Vagina (tissue), 2 donors: ENCODE results near the gene TELO2. TPM values are rescaled to one million over a fixed set of nuclear protein-coding genes. Genes with fewer than 3 reads are reported as not detected.

Source experiments
- DNase-seq, 2 donors: peaks; one replicate each; pipeline ENCODE4 v3.0.0-alpha.2; 2017; ENCODE audit errors: extremely low spot score in 2 of 2
- H3K27ac ChIP-seq: fragments of 200-600 bp; sonication (generic); one replicate; pipeline ENCODE4 v1.5.1; 2019
- H3K27me3 ChIP-seq: fragments of 200-600 bp; sonication (generic); one replicate; pipeline ENCODE4 v1.5.1; 2019
- H3K36me3 ChIP-seq, 2 donors: fragments of 200-600 bp; sonication (generic); one replicate each; pipeline ENCODE4 v1.5.1; 2017 to 2019
- H3K4me1 ChIP-seq: fragments of 200-600 bp; sonication (generic); one replicate; pipeline ENCODE4 v1.5.1; 2019
- H3K4me3 ChIP-seq, 2 donors: fragments of 200-600 bp; sonication (generic); 1 replicate in 1 of 2; 2 replicates in 1 of 2; pipeline ENCODE4 v1.5.1; 2016 to 2019
- H3K9me3 ChIP-seq: fragments of 200-600 bp; sonication (generic); one replicate; pipeline ENCODE4 v1.5.1; 2019
- CTCF ChIP-seq, 3 experiments: fragments of 450-650 bp in 2 of 3; fragments of 200-600 bp in 1 of 3; sonication (generic) in 1 of 3; IDR thresholded peaks; one replicate each; pipeline ENCODE4 v1.5.1; 2017 to 2019; ENCODE audit warnings: antibody characterized with exemption in 3 of 3, mild to moderate bottlenecking in 2 of 3, moderate library complexity in 2 of 3
- POLR2A ChIP-seq, 2 donors: fragments of 450-650 bp; IDR thresholded peaks; one replicate each; pipeline ENCODE4 v1.6.1; 2017; ENCODE audit warnings: antibody characterized with exemption in 2 of 2, mild to moderate bottlenecking in 2 of 2, moderate library complexity in 2 of 2
- POLR2AphosphoS5 ChIP-seq, 2 donors: sonication (generic); formaldehyde crosslinking; IDR thresholded peaks; one replicate each; pipeline ENCODE4 v1.9.0; 2017; ENCODE audit warnings: antibody characterized with exemption in 2 of 2, mild to moderate bottlenecking in 2 of 2, low read depth in 1 of 2; ENCODE audit not compliant: insufficient read depth in 1 of 2
- intact Hi-C: fragments of 100-400 bp; cut with DNase I; formaldehyde crosslinking; loops from one replicate; pipeline ENCODE4 v1.15.1; 2023
- total RNA-seq: library from RNA; depleted of rRNA; stranded (reverse); fragments of >200 nt; gene quantifications from one replicate; pipeline ENCODE4 v1.2.3, GENCODE V29; 2016

The TELO2 gene
- total RNA-seq, 1 donor from 2014 or later, result 23.8 TPM

DNA sequence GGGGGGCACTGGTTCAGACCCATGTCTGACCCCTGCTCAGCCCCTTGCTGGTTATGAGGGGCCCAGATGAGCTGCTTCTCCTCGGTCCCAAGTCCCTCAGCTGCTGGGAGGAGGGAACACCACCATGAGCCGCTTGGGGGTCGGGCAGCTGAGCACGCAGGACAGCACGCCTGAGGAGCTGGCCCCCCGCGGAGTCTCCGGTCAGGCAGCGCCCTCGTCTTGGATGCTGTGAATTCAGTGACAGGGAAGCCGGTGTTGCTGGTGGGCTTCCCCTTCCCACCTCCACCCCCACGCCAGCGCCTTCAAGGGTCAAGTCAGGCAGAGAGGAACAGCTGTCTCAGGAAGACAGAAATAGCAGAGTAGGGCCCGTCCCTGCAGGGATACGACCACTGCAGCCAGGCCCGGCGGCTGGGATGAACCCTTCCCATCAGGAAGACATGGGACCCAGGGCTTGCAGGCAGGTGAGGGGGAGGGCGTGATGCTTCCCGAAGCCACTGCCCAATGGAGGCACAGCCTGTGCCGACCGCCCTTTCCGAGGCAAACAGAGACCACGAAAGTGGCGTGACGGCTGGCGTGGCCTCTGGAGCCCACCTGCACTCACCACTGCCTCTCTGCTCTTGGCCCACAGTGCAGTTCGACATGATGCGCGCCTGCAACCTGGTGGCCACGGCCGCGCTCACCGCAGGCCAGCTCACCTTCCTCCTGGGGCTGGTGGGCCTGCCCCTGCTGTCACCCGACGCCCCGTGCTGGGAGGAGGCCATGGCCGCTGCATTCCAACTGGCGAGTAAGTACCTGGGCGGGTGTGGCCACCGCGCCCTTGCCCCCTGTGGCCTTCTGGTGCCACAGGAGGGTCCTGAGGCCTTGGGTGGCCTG, 48.4 kb downstream of the TELO2 start:
- Histone ChIP-seq H3K27me3 (no peaks in the 10 kb centered on the region), H3K4me3 (no peak overlapping the region), H3K36me3 (peaks cover 0 to 41% of the 10 kb centered on the region in 2 donors), H3K4me1 (peaks cover 74% of the 10 kb centered on the region), H3K9me3 (no peaks in the 10 kb centered on the region), H3K27ac (no peak overlapping the region)
- no peak for DNase-seq
- intact Hi-C loops, result loop anchor here (10.0 kb wide), 1 partner anchor 47 kb away; the partner anchor contains the start of gene TELO2
- TF ChIP-seq POLR2AphosphoS5 (IDR thresholded peaks at IDR 0.05; ENCODE audit: insufficient read depth in 1 of 2, low read depth in 1 of 2) (no peak), CTCF (IDR thresholded peaks at IDR 0.05) (no peak), POLR2A (IDR thresholded peaks at IDR 0.05) (no peak)

GRCh38 chr16:1542166-1542500, 49.0 kb downstream of the TELO2 start:
- no peak overlapping the region for H3K4me3 ChIP-seq
- H3K27ac ChIP-seq, result no peak overlapping the region
- no peak for DNase-seq
- TF ChIP-seq POLR2A (IDR thresholded peaks at IDR 0.05) (no peak), CTCF (IDR thresholded peaks at IDR 0.05) (no peak), POLR2AphosphoS5 (IDR thresholded peaks at IDR 0.05; ENCODE audit: insufficient read depth in 1 of 2, low read depth in 1 of 2) (no peak)
- intact Hi-C loops, result loop anchor here (10.0 kb wide), 1 partner anchor 47 kb away; the partner anchor contains the start of gene TELO2
- peaks cover 74% of the 10 kb centered on the region for H3K4me1 ChIP-seq
- H3K9me3 ChIP-seq, result no peaks in the 10 kb centered on the region
- H3K36me3 ChIP-seq, result peaks cover 0 to 34% of the 10 kb centered on the region in 2 donors
- no peaks in the 10 kb centered on the region for H3K27me3 ChIP-seq

GRCh38 chr16:1542533-1542932, 49.4 kb downstream of the TELO2 start:
- peak overlapping the region; percentile 56 for H3K27ac ChIP-seq
- peaks cover 76% of the 10 kb centered on the region for H3K4me1 ChIP-seq
- TF ChIP-seq CTCF (IDR thresholded peaks at IDR 0.05) (no peak), POLR2AphosphoS5 (IDR thresholded peaks at IDR 0.05; ENCODE audit: insufficient read depth in 1 of 2, low read depth in 1 of 2) (no peak), POLR2A (IDR thresholded peaks at IDR 0.05) (no peak)

GRCh38 chr16:1543085-1543896, 50.1 kb downstream of the TELO2 start:
- intact Hi-C loops, result loop anchor here (10.0 kb wide), 1 partner anchor 48 kb away; the partner anchor contains the start of gene TELO2

More at GRCh38 chr16:1542533-1542932, 49.4 kb downstream of the TELO2 start:
- intact Hi-C loops, result loop anchor here (10.0 kb wide), 1 partner anchor 48 kb away; the partner anchor contains the start of gene TELO2
- H3K27me3 ChIP-seq, result no peaks in the 10 kb centered on the region
- no peak for DNase-seq
- H3K9me3 ChIP-seq, result no peaks in the 10 kb centered on the region
- peaks cover 0 to 31% of the 10 kb centered on the region in 2 donors for H3K36me3 ChIP-seq
- H3K4me3 ChIP-seq, result no peak overlapping the region

More at GRCh38 chr16:1543085-1543896, 50.1 kb downstream of the TELO2 start:
- Histone ChIP-seq H3K27ac (peak overlapping the region; percentile 56), H3K9me3 (no peaks in the 10 kb centered on the region), H3K27me3 (no peaks in the 10 kb centered on the region), H3K36me3 (peaks cover 0 to 24% of the 10 kb centered on the region in 2 donors), H3K4me3 (no peak overlapping the region), H3K4me1 (peaks cover 77% of the 10 kb centered on the region)
- peak; percentile 41 to 47 for TF ChIP-seq POLR2AphosphoS5 (IDR thresholded peaks at IDR 0.05; ENCODE audit: insufficient read depth in 1 of 2, low read depth in 1 of 2)
- TF ChIP-seq POLR2A (IDR thresholded peaks at IDR 0.05), result no peak
- DNase-seq, result no peak
